GM23338 (cell line): Measurements from ENCODE around the gene WDR87. TPM values are rescaled to one million over a fixed set of nuclear protein-coding genes. Genes with fewer than 3 reads are reported as not detected.

Experiments used
- ATAC-seq: fragments of 200-7000 bp; cut with Tn5 transposase; 3 replicates; pipeline ENCODE4 v1.9.1; 2020
- DNase-seq: peaks from one replicate; pipeline ENCODE4 v3.0.0-alpha.2; 2015; ENCODE audit warnings: low spot score
- H2AFZ ChIP-seq: fragments of 200-600 bp; sonication (generic); 2 replicates; pipeline ENCODE4 v1.8.0; 2016; ENCODE audit warnings: antibody characterized with exemption, mild to moderate bottlenecking, moderate library complexity
- H3F3A ChIP-seq: fragments of 200-600 bp; sonication (generic); replicated peaks from 2 replicates; pipeline ENCODE4 v1.8.0; 2017; ENCODE audit warnings: antibody characterized with exemption, mixed run types, low read depth
- H3K27ac ChIP-seq: fragments of 200-600 bp; sonication (generic); 2 replicates; pipeline ENCODE4 v1.6.1; 2016; ENCODE audit warnings: low read depth
- H3K27me3 ChIP-seq: fragments of 200-600 bp; sonication (generic); 2 replicates; pipeline ENCODE4 v1.8.0; 2016; ENCODE audit warnings: mild to moderate bottlenecking, mixed run types, moderate library complexity; ENCODE audit not compliant: insufficient read depth
- H3K36me3 ChIP-seq: fragments of 200-600 bp; sonication (generic); 2 replicates; pipeline ENCODE4 v1.8.0; 2016; ENCODE audit warnings: mild to moderate bottlenecking; ENCODE audit not compliant: insufficient read depth
- H3K4me1 ChIP-seq: fragments of 200-600 bp; sonication (generic); 2 replicates; pipeline ENCODE4 v1.8.0; 2016; ENCODE audit warnings: mild to moderate bottlenecking, moderate library complexity; ENCODE audit not compliant: insufficient read depth
- H3K4me2 ChIP-seq: fragments of 200-600 bp; sonication (generic); 2 replicates; pipeline ENCODE4 v1.7.1; 2017; ENCODE audit warnings: mixed run types
- H3K4me3 ChIP-seq: fragments of 200-600 bp; sonication (generic); 2 replicates; pipeline ENCODE4 v1.6.1; 2016; ENCODE audit warnings: mixed run types
- H3K79me2 ChIP-seq: fragments of 200-600 bp; sonication (generic); replicated peaks from 2 replicates; pipeline ENCODE4 v1.8.0; 2017; ENCODE audit warnings: mild to moderate bottlenecking; ENCODE audit not compliant: insufficient read depth
- H3K9me2 ChIP-seq: fragments of 200-600 bp; sonication (generic); 2 replicates; pipeline ENCODE4 v1.8.0; 2017; ENCODE audit not compliant: insufficient read depth
- H4K20me1 ChIP-seq: fragments of 200-600 bp; sonication (generic); replicated peaks from 2 replicates; pipeline ENCODE4 v1.8.0; 2017; ENCODE audit warnings: mild to moderate bottlenecking; ENCODE audit not compliant: insufficient read depth
- H3K27ac Mint-ChIP-seq: 2 replicates; pipeline ENCODE4 v1.8.0; 2020; ENCODE audit warnings: inconsistent platforms, mild to moderate bottlenecking, moderate library complexity, mixed read lengths
- H3K27me3 Mint-ChIP-seq: 3 replicates; pipeline ENCODE4 v1.8.0; 2022; ENCODE audit warnings: low read depth, mild to moderate bottlenecking, moderate library complexity, mixed read lengths, inconsistent platforms; ENCODE audit not compliant: insufficient read depth, poor library complexity
- H3K36me3 Mint-ChIP-seq: 3 replicates; pipeline ENCODE4 v1.8.0; 2021; ENCODE audit warnings: low read depth, mild to moderate bottlenecking, inconsistent platforms, moderate library complexity, mixed read lengths
- H3K4me1 Mint-ChIP-seq: 3 replicates; pipeline ENCODE4 v1.8.0; 2020; ENCODE audit warnings: mild to moderate bottlenecking, inconsistent platforms, mixed read lengths
- H3K4me3 Mint-ChIP-seq: 3 replicates; pipeline ENCODE4 v1.8.0; 2021; ENCODE audit warnings: moderate library complexity, mild to moderate bottlenecking, inconsistent platforms, mixed read lengths
- H3K9me3 Mint-ChIP-seq: 3 replicates; pipeline ENCODE4 v1.8.0; 2020; ENCODE audit warnings: moderate library complexity, mild to moderate bottlenecking, inconsistent platforms, mixed read lengths
- CREB1 ChIP-seq: fragments of 250-450 bp; sonication (Bioruptor Pico); IDR thresholded peaks from 2 replicates; pipeline ENCODE4 v1.5.0; 2020; ENCODE audit warnings: low read depth, mild to moderate bottlenecking, moderate library complexity
- EZH2 ChIP-seq: fragments of 200-600 bp; sonication (generic); IDR thresholded peaks from one replicate; pipeline ENCODE4 v1.8.0; 2017; ENCODE audit warnings: antibody characterized with exemption, mild to moderate bottlenecking, low read depth; ENCODE audit not compliant: unreplicated experiment
- EZH2phosphoT487 ChIP-seq: fragments of 200-600 bp; sonication (generic); IDR thresholded peaks from one replicate; pipeline ENCODE4 v1.8.1; 2018; ENCODE audit warnings: antibody characterized with exemption; ENCODE audit not compliant: unreplicated experiment
- JUNB ChIP-seq: IDR thresholded peaks from one replicate; pipeline ENCODE4 v1.6.1; 2016; ENCODE audit warnings: antibody characterized with exemption; ENCODE audit not compliant: unreplicated experiment
- NANOG ChIP-seq: IDR thresholded peaks from 2 replicates; pipeline ENCODE4 v1.6.1; 2016; ENCODE audit warnings: antibody characterized with exemption, borderline replicate concordance
- POLR2AphosphoS5 ChIP-seq: IDR thresholded peaks from 2 replicates; pipeline ENCODE4 v1.6.1; 2016; ENCODE audit warnings: antibody characterized with exemption, low read depth
- STAT1 ChIP-seq: IDR thresholded peaks from one replicate; pipeline ENCODE4 v1.6.1; 2016; ENCODE audit warnings: antibody characterized with exemption; ENCODE audit not compliant: unreplicated experiment
- ZNF114 ChIP-seq: fragments of 250-450 bp; sonication (Bioruptor Pico); IDR thresholded peaks from 2 replicates; pipeline ENCODE4 v1.5.0; 2020; ENCODE audit warnings: mild to moderate bottlenecking, moderate library complexity
- ZNF331 ChIP-seq: fragments of 250-450 bp; sonication (Bioruptor Pico); IDR thresholded peaks from 2 replicates; pipeline ENCODE4 v1.5.0; 2020; ENCODE audit warnings: low read depth, mild to moderate bottlenecking, moderate library complexity
- polyA plus RNA-seq: library from polyadenylated mRNA; unstranded; fragments of >200 nt; fragmentation: Nextera tagmentation; extraction: Ambion mirVana; gene quantifications from 2 replicates; pipeline ENCODE4 v1.2.1, GENCODE V29; 2016
- total RNA-seq: library from RNA; depleted of rRNA; stranded (reverse); fragments of >200 nt; shearing (Covaris generic); gene quantifications from 2 replicates; pipeline ENCODE4 v1.2.3, GENCODE V29; 2014
- TF ChIP-seq, protein P1 (sequence below): fragments of 250-450 bp; sonication (Bioruptor Pico); IDR thresholded peaks from 2 replicates; pipeline ENCODE4 v1.5.0; 2020; ENCODE audit warnings: mild to moderate bottlenecking, moderate library complexity
- TF ChIP-seq, protein P2 (sequence below), 2 experiments: fragments of 200-600 bp in 1 of 2; sonication (generic) in 1 of 2; conservative IDR thresholded peaks; 2 replicates each; pipeline versions ENCODE4 v1.5.1 to v1.6.1; 2016 to 2017; ENCODE audit warnings: antibody characterized with exemption in 2 of 2, low read depth in 2 of 2, mild to moderate bottlenecking in 2 of 2, moderate library complexity in 1 of 2
- TF ChIP-seq, protein P3 (sequence below): IDR thresholded peaks from 2 replicates; pipeline ENCODE4 v1.6.1; 2016; ENCODE audit warnings: antibody characterized with exemption
- TF ChIP-seq, protein P4 (sequence below): IDR thresholded peaks from one replicate; pipeline ENCODE4 v1.6.1; 2018; ENCODE audit warnings: antibody characterized with exemption; ENCODE audit not compliant: unreplicated experiment

WDR87 gene
- total and polyA plus RNA-seq, 2 experiments from 2014 or later = 0.02 TPM; not detected in 1

DNA sequence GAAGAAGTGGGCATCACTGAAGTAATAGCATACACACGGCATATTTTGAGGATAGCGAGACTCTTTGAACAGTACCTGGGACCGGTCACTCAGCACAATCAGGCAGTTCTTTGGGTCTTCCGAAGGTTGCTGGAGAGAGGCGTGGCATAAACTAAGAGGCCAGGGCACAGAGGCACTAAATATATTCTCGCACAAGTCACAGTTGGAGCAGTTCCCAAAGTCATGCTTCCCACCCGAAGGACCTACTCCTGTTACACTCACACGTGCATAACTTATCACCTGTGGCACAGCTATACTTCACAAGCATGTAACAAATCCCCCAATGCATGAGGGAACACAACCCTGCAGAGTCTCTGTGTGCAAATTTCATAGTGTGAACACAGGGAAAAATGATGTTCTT, 10.2 kb downstream of the WDR87 start:
- ATAC-seq (no peak), DNase-seq (no peak)
- peaks cover 9% of the 10 kb centered on the region for H3K27me3 Mint-ChIP-seq
- Histone ChIP-seq H3K27ac (peak overlapping the region; percentile 9; the same call in 1 of the 2 replicates), H3K4me2 (no peak overlapping the region), H2AFZ (no peak overlapping the region), H4K20me1 (no peaks in the 10 kb centered on the region), H3K79me2 (no peaks in the 10 kb centered on the region), H3K4me1 (no peaks in the 10 kb centered on the region), H3K27me3 (no peaks in the 10 kb centered on the region), H3K4me3 (no peak overlapping the region), H3K9me2 (peaks cover 10% of the 10 kb centered on the region), H3K36me3 (no peaks in the 10 kb centered on the region), H3F3A (no peaks in the 10 kb centered on the region)
- no peak overlapping the region for H3K4me3 Mint-ChIP-seq
- TF ChIP-seq STAT1 (no peak), EZH2phosphoT487 (no peak), ZNF331 (CRISPR knock-in tag) (no peak), JUNB (no peak), NANOG (no peak), EZH2 (no peak), ZNF114 (CRISPR knock-in tag) (no peak), CREB1 (CRISPR knock-in tag) (no peak), POLR2AphosphoS5 (no peak)
- TF ChIP-seq, protein P1, sequence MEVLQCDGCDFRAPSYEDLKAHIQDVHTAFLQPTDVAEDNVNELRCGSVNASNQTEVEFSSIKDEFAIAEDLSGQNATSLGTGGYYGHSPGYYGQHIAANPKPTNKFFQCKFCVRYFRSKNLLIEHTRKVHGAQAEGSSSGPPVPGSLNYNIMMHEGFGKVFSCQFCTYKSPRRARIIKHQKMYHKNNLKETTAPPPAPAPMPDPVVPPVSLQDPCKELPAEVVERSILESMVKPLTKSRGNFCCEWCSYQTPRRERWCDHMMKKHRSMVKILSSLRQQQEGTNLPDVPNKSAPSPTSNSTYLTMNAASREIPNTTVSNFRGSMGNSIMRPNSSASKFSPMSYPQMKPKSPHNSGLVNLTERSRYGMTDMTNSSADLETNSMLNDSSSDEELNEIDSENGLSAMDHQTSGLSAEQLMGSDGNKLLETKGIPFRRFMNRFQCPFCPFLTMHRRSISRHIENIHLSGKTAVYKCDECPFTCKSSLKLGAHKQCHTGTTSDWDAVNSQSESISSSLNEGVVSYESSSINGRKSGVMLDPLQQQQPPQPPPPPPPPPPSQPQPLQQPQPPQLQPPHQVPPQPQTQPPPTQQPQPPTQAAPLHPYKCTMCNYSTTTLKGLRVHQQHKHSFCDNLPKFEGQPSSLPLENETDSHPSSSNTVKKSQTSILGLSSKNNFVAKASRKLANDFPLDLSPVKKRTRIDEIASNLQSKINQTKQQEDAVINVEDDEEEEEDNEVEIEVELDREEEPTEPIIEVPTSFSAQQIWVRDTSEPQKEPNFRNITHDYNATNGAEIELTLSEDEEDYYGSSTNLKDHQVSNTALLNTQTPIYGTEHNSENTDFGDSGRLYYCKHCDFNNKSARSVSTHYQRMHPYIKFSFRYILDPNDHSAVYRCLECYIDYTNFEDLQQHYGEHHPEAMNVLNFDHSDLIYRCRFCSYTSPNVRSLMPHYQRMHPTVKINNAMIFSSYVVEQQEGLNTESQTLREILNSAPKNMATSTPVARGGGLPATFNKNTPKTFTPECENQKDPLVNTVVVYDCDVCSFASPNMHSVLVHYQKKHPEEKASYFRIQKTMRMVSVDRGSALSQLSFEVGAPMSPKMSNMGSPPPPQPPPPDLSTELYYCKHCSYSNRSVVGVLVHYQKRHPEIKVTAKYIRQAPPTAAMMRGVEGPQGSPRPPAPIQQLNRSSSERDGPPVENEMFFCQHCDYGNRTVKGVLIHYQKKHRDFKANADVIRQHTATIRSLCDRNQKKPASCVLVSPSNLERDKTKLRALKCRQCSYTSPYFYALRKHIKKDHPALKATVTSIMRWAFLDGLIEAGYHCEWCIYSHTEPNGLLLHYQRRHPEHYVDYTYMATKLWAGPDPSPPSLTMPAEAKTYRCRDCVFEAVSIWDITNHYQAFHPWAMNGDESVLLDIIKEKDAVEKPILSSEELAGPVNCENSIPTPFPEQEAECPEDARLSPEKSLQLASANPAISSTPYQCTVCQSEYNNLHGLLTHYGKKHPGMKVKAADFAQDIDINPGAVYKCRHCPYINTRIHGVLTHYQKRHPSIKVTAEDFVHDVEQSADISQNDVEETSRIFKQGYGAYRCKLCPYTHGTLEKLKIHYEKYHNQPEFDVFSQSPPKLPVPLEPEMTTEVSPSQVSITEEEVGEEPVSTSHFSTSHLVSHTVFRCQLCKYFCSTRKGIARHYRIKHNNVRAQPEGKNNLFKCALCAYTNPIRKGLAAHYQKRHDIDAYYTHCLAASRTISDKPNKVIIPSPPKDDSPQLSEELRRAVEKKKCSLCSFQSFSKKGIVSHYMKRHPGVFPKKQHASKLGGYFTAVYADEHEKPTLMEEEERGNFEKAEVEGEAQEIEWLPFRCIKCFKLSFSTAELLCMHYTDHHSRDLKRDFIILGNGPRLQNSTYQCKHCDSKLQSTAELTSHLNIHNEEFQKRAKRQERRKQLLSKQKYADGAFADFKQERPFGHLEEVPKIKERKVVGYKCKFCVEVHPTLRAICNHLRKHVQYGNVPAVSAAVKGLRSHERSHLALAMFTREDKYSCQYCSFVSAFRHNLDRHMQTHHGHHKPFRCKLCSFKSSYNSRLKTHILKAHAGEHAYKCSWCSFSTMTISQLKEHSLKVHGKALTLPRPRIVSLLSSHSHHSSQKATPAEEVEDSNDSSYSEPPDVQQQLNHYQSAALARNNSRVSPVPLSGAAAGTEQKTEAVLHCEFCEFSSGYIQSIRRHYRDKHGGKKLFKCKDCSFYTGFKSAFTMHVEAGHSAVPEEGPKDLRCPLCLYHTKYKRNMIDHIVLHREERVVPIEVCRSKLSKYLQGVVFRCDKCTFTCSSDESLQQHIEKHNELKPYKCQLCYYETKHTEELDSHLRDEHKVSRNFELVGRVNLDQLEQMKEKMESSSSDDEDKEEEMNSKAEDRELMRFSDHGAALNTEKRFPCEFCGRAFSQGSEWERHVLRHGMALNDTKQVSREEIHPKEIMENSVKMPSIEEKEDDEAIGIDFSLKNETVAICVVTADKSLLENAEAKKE (CRISPR knock-in tag) = no peak
- TF ChIP-seq, protein P2, sequence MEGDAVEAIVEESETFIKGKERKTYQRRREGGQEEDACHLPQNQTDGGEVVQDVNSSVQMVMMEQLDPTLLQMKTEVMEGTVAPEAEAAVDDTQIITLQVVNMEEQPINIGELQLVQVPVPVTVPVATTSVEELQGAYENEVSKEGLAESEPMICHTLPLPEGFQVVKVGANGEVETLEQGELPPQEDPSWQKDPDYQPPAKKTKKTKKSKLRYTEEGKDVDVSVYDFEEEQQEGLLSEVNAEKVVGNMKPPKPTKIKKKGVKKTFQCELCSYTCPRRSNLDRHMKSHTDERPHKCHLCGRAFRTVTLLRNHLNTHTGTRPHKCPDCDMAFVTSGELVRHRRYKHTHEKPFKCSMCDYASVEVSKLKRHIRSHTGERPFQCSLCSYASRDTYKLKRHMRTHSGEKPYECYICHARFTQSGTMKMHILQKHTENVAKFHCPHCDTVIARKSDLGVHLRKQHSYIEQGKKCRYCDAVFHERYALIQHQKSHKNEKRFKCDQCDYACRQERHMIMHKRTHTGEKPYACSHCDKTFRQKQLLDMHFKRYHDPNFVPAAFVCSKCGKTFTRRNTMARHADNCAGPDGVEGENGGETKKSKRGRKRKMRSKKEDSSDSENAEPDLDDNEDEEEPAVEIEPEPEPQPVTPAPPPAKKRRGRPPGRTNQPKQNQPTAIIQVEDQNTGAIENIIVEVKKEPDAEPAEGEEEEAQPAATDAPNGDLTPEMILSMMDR (conservative IDR thresholded peaks at IDR 0.05; ENCODE audit: low read depth in 2 of 2) = no peak
- TF ChIP-seq, protein P3, sequence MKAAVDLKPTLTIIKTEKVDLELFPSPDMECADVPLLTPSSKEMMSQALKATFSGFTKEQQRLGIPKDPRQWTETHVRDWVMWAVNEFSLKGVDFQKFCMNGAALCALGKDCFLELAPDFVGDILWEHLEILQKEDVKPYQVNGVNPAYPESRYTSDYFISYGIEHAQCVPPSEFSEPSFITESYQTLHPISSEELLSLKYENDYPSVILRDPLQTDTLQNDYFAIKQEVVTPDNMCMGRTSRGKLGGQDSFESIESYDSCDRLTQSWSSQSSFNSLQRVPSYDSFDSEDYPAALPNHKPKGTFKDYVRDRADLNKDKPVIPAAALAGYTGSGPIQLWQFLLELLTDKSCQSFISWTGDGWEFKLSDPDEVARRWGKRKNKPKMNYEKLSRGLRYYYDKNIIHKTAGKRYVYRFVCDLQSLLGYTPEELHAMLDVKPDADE = no peak
- TF ChIP-seq, protein P4, sequence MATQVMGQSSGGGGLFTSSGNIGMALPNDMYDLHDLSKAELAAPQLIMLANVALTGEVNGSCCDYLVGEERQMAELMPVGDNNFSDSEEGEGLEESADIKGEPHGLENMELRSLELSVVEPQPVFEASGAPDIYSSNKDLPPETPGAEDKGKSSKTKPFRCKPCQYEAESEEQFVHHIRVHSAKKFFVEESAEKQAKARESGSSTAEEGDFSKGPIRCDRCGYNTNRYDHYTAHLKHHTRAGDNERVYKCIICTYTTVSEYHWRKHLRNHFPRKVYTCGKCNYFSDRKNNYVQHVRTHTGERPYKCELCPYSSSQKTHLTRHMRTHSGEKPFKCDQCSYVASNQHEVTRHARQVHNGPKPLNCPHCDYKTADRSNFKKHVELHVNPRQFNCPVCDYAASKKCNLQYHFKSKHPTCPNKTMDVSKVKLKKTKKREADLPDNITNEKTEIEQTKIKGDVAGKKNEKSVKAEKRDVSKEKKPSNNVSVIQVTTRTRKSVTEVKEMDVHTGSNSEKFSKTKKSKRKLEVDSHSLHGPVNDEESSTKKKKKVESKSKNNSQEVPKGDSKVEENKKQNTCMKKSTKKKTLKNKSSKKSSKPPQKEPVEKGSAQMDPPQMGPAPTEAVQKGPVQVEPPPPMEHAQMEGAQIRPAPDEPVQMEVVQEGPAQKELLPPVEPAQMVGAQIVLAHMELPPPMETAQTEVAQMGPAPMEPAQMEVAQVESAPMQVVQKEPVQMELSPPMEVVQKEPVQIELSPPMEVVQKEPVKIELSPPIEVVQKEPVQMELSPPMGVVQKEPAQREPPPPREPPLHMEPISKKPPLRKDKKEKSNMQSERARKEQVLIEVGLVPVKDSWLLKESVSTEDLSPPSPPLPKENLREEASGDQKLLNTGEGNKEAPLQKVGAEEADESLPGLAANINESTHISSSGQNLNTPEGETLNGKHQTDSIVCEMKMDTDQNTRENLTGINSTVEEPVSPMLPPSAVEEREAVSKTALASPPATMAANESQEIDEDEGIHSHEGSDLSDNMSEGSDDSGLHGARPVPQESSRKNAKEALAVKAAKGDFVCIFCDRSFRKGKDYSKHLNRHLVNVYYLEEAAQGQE = no peak
- no peak overlapping the region for H3K27ac Mint-ChIP-seq
- no peaks in the 10 kb centered on the region; the same call in 2 of the 3 replicates for H3K36me3 Mint-ChIP-seq
- H3K9me3 Mint-ChIP-seq = peaks cover 4% of the 10 kb centered on the region; the same call in 2 of the 3 replicates
- H3K4me1 Mint-ChIP-seq = peaks cover 3% of the 10 kb centered on the region; the same call in 1 of the 3 replicates
